OCI-LY3 (cell line): ENCODE data around the gene CRTAC1.

Experiments used
- CTCF ChIP-seq: fragments of 200-600, 300-600 bp; sonication (generic); IDR thresholded peaks from 2 replicates; pipeline ENCODE4 v1.5.1; 2014; ENCODE audit warnings: antibody characterized with exemption, low read length, low read depth
- EZH2phosphoT487 ChIP-seq: fragments of 200-600 bp; shearing (Covaris generic); IDR thresholded peaks from 2 replicates; pipeline ENCODE4 v1.6.1; 2018; ENCODE audit warnings: antibody characterized with exemption, mixed run types, low read depth

- TF ChIP-seq CTCF (no peak), EZH2phosphoT487 (no peak)
These were observed 87.1 kb downstream of the CRTAC1 start for GRCh38 chr10:97943294-97943693.
